Naive thymus-derived CD4-positive, alpha-beta T cell (primary cell): ENCODE data around the gene AIRE. TPM values are rescaled to one million over a fixed set of nuclear protein-coding genes. Genes with fewer than 3 reads are reported as not detected.
A peak's percentile ranks its signal among the peaks of the same experiment; 100 is the strongest.

Experiments
- ATAC-seq: fragments of 150-1000 bp; cut with Tn5 transposase; 2 replicates; pipeline ENCODE4 v1.10.0; 2021; ENCODE audit warnings: mild to moderate bottlenecking, moderate library complexity
- CTCF ChIA-PET: fragments of 350-600 bp; sonication (Branson Sonifier 250); formaldehyde crosslinking; loops from one replicate; lab custom pipeline; 2021; ENCODE audit warnings: antibody characterized with exemption; lab: Charles Lee
- POLR2A ChIA-PET: fragments of 350-600 bp; sonication (Branson Sonifier 250); formaldehyde crosslinking; loops from one replicate; lab custom pipeline; 2021; ENCODE audit warnings: antibody characterized with exemption, inconsistent platforms; lab: Charles Lee
- DNase-seq, 9 donors: peaks; one replicate each; pipeline versions ENCODE4 v3.0.0 to v3.0.0-alpha.2; 2020 to 2022; ENCODE audit warnings: mixed read lengths in 1 of 9
- H3K27ac ChIP-seq: one replicate; pipeline ENCODE4 v1.7.0; 2013; ENCODE audit warnings: mild to moderate bottlenecking, low read depth, low read length, moderate library complexity
- H3K27me3 ChIP-seq, 2 donors: one replicate each; pipeline ENCODE4 v1.7.0; 2013; ENCODE audit warnings: low read length in 2 of 2, mild to moderate bottlenecking in 2 of 2, moderate library complexity in 2 of 2; ENCODE audit not compliant: control insufficient read depth in 2 of 2, insufficient read depth in 2 of 2
- H3K36me3 ChIP-seq, 3 experiments: 1 replicate in 2 of 3; 2 replicates in 1 of 3; pipeline ENCODE4 v1.7.0; 2013; ENCODE audit warnings: low read length in 3 of 3, mild to moderate bottlenecking in 3 of 3, moderate library complexity in 1 of 3; ENCODE audit not compliant: insufficient read depth in 3 of 3, control insufficient read depth in 2 of 3
- H3K4me1 ChIP-seq, 2 donors: one replicate each; pipeline ENCODE4 v1.7.0; 2013; ENCODE audit warnings: low read length in 2 of 2, mild to moderate bottlenecking in 2 of 2, moderate library complexity in 1 of 2; ENCODE audit not compliant: control insufficient read depth in 2 of 2, insufficient read depth in 2 of 2
- H3K4me3 ChIP-seq: 2 replicates; pipeline ENCODE4 v1.7.0; 2013; ENCODE audit warnings: mild to moderate bottlenecking, low read length
- H3K9me3 ChIP-seq, 3 experiments: 1 replicate in 2 of 3; 2 replicates in 1 of 3; pipeline ENCODE4 v1.7.0; 2013; ENCODE audit warnings: low read length in 3 of 3; ENCODE audit not compliant: control insufficient read depth in 2 of 3
- H3K27ac Mint-ChIP-seq, 9 donors: one replicate each; pipeline ENCODE4 v1.8.0; 2020 to 2022; ENCODE audit warnings: mixed read lengths in 9 of 9, mild to moderate bottlenecking in 8 of 9, moderate library complexity in 5 of 9, inconsistent platforms in 2 of 9
- H3K27me3 Mint-ChIP-seq, 5 donors: one replicate each; pipeline ENCODE4 v1.8.0; 2021 to 2022; ENCODE audit warnings: mixed read lengths in 5 of 5, mild to moderate bottlenecking in 1 of 5
- H3K36me3 Mint-ChIP-seq, 5 donors: one replicate each; pipeline ENCODE4 v1.8.0; 2020 to 2022; ENCODE audit warnings: mixed read lengths in 5 of 5, mild to moderate bottlenecking in 3 of 5, inconsistent platforms in 1 of 5
- H3K4me1 Mint-ChIP-seq, 7 donors: one replicate each; pipeline ENCODE4 v1.8.0; 2020 to 2022; ENCODE audit warnings: mixed read lengths in 7 of 7, mild to moderate bottlenecking in 3 of 7, inconsistent platforms in 1 of 7
- H3K4me3 Mint-ChIP-seq, 10 donors: one replicate each; pipeline ENCODE4 v1.8.0; 2020 to 2022; ENCODE audit warnings: mild to moderate bottlenecking in 10 of 10, mixed read lengths in 10 of 10, moderate library complexity in 6 of 10, inconsistent platforms in 2 of 10
- H3K9me3 Mint-ChIP-seq, 11 donors: one replicate each; pipeline ENCODE4 v1.8.0; 2020 to 2022; ENCODE audit warnings: mixed read lengths in 11 of 11, mild to moderate bottlenecking in 4 of 11, inconsistent platforms in 1 of 11, moderate library complexity in 1 of 11
- intact Hi-C, 2 donors: fragments of 100-400 bp; cut with micrococcal nuclease; formaldehyde crosslinking; loops; one replicate each; pipeline ENCODE4 v1.15.1; 2023
- polyA plus RNA-seq, 2 donors: library from polyadenylated mRNA; unstranded; fragments of 300-500 nt; fragmentation: Illumina TruSeq; gene quantifications; one replicate each; pipeline ENCODE4 v1.2.3, GENCODE V29; 2021
- total RNA-seq, 6 experiments: library from RNA in 5 of 6; stranded (reverse) in 5 of 6; gene quantifications; 1 replicate in 5 of 6; 2 replicates in 1 of 6; pipeline ENCODE4 v1.2.3 and lab custom pipeline; 2021 to 2026

AIRE gene
- total and polyA plus RNA-seq, 7 experiments from 2014 or later: 0.14 to 2.6 (median 0.32) TPM; not detected in 4

DNA sequence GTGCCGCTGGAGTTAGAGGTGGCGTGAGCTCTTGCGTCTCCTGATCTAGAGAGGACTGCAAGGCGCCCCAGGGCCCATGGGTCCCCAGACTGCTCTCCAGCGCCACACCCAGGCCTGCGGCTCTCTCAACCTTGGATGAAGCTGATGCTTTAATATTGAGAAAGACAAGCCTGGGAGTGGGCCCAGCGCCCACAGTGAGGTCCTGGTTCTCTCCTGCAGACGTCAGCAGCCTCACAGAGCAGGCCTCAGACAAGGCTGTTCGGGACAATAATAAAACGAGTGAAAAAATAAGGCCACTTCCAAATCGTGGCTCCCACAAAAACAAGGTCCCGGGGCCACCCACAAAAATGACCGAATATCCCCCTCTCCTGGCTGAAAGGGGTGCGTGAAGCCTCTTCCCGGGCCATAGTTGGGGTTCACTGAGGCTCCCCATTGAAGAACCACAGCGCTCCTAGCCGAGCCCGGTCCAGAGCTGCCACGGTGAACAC, 18.0 kb upstream of the AIRE start:
- H3K27ac Mint-ChIP-seq: peak overlapping the region in 1 of 9 donors; percentile 18

DNA sequence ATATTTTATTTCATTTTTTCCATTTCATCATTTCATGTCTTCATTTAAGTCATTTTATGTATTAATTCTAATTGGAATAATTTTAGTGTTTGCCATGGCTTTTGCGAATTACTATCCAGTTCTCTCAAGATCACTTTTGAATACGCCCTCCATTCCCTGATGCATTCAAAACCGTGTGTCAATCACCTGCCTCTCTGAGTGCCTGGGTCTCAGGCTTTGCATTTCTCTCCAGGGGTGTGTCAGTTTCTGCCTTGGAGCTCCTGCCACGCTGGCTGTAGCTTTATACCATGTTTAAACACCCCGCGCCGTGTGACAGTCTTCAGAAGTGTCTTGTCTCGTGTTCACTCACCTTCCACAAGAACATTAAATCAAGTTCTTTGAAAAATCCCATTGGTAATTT, 16.6 kb upstream of the AIRE start:
- intact Hi-C loops: no loop called here
- ATAC-seq (no peak), DNase-seq (peak in 1 of 9 donors; percentile 7)
- Mint-ChIP-seq H3K27me3 (peaks cover 0 to 5% (median 0%) of the 10 kb centered on the region in 5 donors), H3K36me3 (no peaks in the 10 kb centered on the region), H3K4me3 (no peak overlapping the region), H3K4me1 (peaks cover 0 to 3% (median 0%) of the 10 kb centered on the region in 7 donors), H3K9me3 (no peaks in the 10 kb centered on the region), H3K27ac (peak overlapping the region in 1 of 9 donors; percentile 18)
- no peaks in the 10 kb centered on the region for H3K9me3 ChIP-seq
- POLR2A ChIA-PET: interaction anchor here (0.7 kb wide), 1 partner anchor 942 kb away, joined by 3 read pairs; no protein-coding TSS in a partner anchor
- H3K4me3 ChIP-seq: no peak overlapping the region
- H3K4me1 ChIP-seq: no peaks in the 10 kb centered on the region
- H3K27ac ChIP-seq: no peak overlapping the region
- H3K36me3 ChIP-seq: no peaks in the 10 kb centered on the region
- CTCF ChIA-PET: no interaction called here
- no peaks in the 10 kb centered on the region for H3K27me3 ChIP-seq

More for the DNA sequence above, 18.0 kb upstream of the AIRE start:
- Mint-ChIP-seq H3K4me1 (peaks cover 0 to 3% (median 0%) of the 10 kb centered on the region in 7 donors), H3K36me3 (no peaks in the 10 kb centered on the region), H3K27me3 (peaks cover 0 to 2% (median 0%) of the 10 kb centered on the region in 5 donors), H3K9me3 (no peaks in the 10 kb centered on the region), H3K4me3 (no peak overlapping the region)
- intact Hi-C loops: no loop called here
- Histone ChIP-seq H3K27ac (no peak overlapping the region), H3K4me1 (no peaks in the 10 kb centered on the region), H3K9me3 (no peaks in the 10 kb centered on the region), H3K36me3 (no peaks in the 10 kb centered on the region), H3K4me3 (no peak overlapping the region), H3K27me3 (no peaks in the 10 kb centered on the region)
- POLR2A ChIA-PET: no interaction called here
- CTCF ChIA-PET: interaction anchor here (0.6 to 1.7 kb wide), 3 partner anchors 9 to 194 kb away, joined by 3 to 9 read pairs (median 3); no protein-coding TSS in a partner anchor
- DNase-seq (peak in 4 of 9 donors; percentile 6 to 27 (median 19)), ATAC-seq (peak; percentile 52)

DNA sequence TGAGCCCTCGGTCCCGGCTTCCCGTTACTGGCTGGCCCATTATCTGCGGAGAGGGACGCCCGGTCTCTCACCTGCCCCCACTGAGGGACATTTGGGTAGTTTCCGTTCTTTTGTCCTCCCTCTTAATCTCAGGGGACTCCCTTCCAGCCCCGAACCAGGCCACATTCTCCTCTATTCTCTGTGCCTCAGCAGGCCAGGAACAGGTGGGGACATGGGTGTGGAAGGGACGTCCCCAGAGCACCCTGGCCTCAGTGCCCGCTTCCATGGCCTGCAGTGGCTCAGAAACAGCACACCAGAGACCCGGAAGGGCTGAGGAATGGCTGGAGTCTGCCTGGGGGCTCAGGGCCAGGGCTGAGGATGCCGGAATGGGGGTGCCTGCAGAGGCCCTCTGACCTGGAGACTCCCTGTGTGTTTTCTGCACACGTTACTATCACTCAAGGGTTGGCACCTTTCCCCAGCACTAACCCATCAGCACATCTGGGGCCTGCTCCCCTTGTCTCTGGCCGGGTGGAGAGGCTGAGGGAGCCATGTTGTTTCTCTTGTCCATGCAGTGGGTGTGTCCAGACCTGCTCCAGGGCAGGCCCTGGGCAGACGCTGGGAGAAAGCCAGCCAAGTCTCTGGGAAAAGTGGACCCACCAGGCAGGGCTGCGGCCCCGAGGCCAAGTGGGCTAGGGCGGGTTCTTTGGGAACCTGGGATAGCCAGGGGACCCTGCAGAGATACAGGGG, 14.0 kb upstream of the AIRE start:
- Mint-ChIP-seq H3K9me3 (no peaks in the 10 kb centered on the region), H3K4me1 (peaks cover 0 to 3% (median 0%) of the 10 kb centered on the region in 7 donors), H3K4me3 (no peak overlapping the region), H3K27ac (no peak overlapping the region), H3K27me3 (peaks cover 0 to 21% (median 0%) of the 10 kb centered on the region in 5 donors), H3K36me3 (no peaks in the 10 kb centered on the region)
- no peaks in the 10 kb centered on the region for H3K4me1 ChIP-seq
- ChIA-PET POLR2A (no interaction called here), CTCF (interaction anchor here (0.6 kb wide), 1 partner anchor 484 kb away, joined by 3 read pairs; no protein-coding TSS in a partner anchor)
- H3K4me3 ChIP-seq: no peak overlapping the region
- peak in 1 of 9 donors; percentile 7 for DNase-seq
- H3K27me3 ChIP-seq: no peaks in the 10 kb centered on the region
- H3K27ac ChIP-seq: no peak overlapping the region
- intact Hi-C loops: no loop called here
- H3K36me3 ChIP-seq: no peaks in the 10 kb centered on the region
- ATAC-seq: no peak
- H3K9me3 ChIP-seq: no peaks in the 10 kb centered on the region

GRCh38 chr21:44272284-44272858, 13.3 kb upstream of the AIRE start:
- Histone ChIP-seq H3K27ac (no peak overlapping the region), H3K36me3 (no peaks in the 10 kb centered on the region), H3K27me3 (no peaks in the 10 kb centered on the region), H3K4me1 (no peaks in the 10 kb centered on the region), H3K9me3 (no peaks in the 10 kb centered on the region), H3K4me3 (no peak overlapping the region)
- no peak overlapping the region for H3K27ac Mint-ChIP-seq
- H3K4me3 Mint-ChIP-seq: no peak overlapping the region
- ATAC-seq (no peak), DNase-seq (peak in 1 of 9 donors; percentile 1)
- intact Hi-C loops: no loop called here
- H3K4me1 Mint-ChIP-seq: peaks cover 0 to 3% (median 0%) of the 10 kb centered on the region in 7 donors
- POLR2A ChIA-PET: no interaction called here
- no peaks in the 10 kb centered on the region for H3K36me3 Mint-ChIP-seq
- no peaks in the 10 kb centered on the region for H3K9me3 Mint-ChIP-seq
- CTCF ChIA-PET: interaction anchor here (1.1 kb wide), 1 partner anchor 24 kb away, joined by 3 read pairs; no protein-coding TSS in a partner anchor
- H3K27me3 Mint-ChIP-seq: peaks cover 0 to 24% (median 0%) of the 10 kb centered on the region in 5 donors

- H3K27ac Mint-ChIP-seq: no peak overlapping the region
- Histone ChIP-seq H3K9me3 (no peaks in the 10 kb centered on the region), H3K4me3 (no peak overlapping the region), H3K27me3 (no peaks in the 10 kb centered on the region), H3K4me1 (no peaks in the 10 kb centered on the region), H3K27ac (no peak overlapping the region), H3K36me3 (no peaks in the 10 kb centered on the region)
- peaks cover 0 to 24% (median 0%) of the 10 kb centered on the region in 5 donors for H3K27me3 Mint-ChIP-seq
- no peaks in the 10 kb centered on the region for H3K36me3 Mint-ChIP-seq
- no peak for ATAC-seq
- ChIA-PET CTCF (interaction anchor here (1.1 kb wide), 1 partner anchor 24 kb away, joined by 3 read pairs; no protein-coding TSS in a partner anchor), POLR2A (no interaction called here)
- H3K4me1 Mint-ChIP-seq: peaks cover 0 to 3% (median 0%) of the 10 kb centered on the region in 7 donors
- no peak for DNase-seq
- H3K4me3 Mint-ChIP-seq: no peak overlapping the region
- H3K9me3 Mint-ChIP-seq: no peaks in the 10 kb centered on the region
- intact Hi-C loops: no loop called here
Measured at GRCh38 chr21:44273046-44273445, 12.6 kb upstream of the AIRE start.

- Histone ChIP-seq H3K27ac (no peak overlapping the region), H3K9me3 (no peaks in the 10 kb centered on the region), H3K27me3 (no peaks in the 10 kb centered on the region), H3K4me1 (no peaks in the 10 kb centered on the region), H3K4me3 (no peak overlapping the region), H3K36me3 (no peaks in the 10 kb centered on the region)
- Mint-ChIP-seq H3K27ac (peak overlapping the region in 1 of 9 donors; percentile 22), H3K4me1 (no peaks in the 10 kb centered on the region), H3K9me3 (no peaks in the 10 kb centered on the region), H3K27me3 (peaks cover 0 to 29% (median 0%) of the 10 kb centered on the region in 5 donors), H3K36me3 (no peaks in the 10 kb centered on the region), H3K4me3 (no peak overlapping the region)
- intact Hi-C loops: no loop called here
- POLR2A ChIA-PET: no interaction called here
- DNase-seq (peak in 1 of 9 donors; percentile 5), ATAC-seq (no peak)
- CTCF ChIA-PET: no interaction called here
Measured at GRCh38 chr21:44275041-44275440, 10.6 kb upstream of the AIRE start.
